ENCODE results near the gene ZC3H18. TPM values are rescaled to one million over a fixed set of nuclear protein-coding genes. Genes with fewer than 3 reads are reported as not detected.

The ZC3H18 gene
- total RNA-seq, 1 donor from 2014 or later: 15.2 TPM

Other genes starting within 250 kb of the ZC3H18 start
- 4.4 TPM for gene ZNF469, start 187.4 kb upstream of the ZC3H18 start, total RNA-seq
- gene ZFPM1, start 117.1 kb upstream of the ZC3H18 start, total RNA-seq: 0.41 TPM
- not detected for gene IL17C, start 68.2 kb downstream of the ZC3H18 start, total RNA-seq
- gene CYBA, start 80.7 kb downstream of the ZC3H18 start, total RNA-seq: 44.0 TPM
- 29.2 TPM for gene MVD, start 92.7 kb downstream of the ZC3H18 start, total RNA-seq
- 6.5 TPM for gene SNAI3, start 116.1 kb downstream of the ZC3H18 start, total RNA-seq
- gene RNF166, start 136.0 kb downstream of the ZC3H18 start, total RNA-seq: 20.0 TPM
- 11.2 TPM for gene CTU2, start 136.1 kb downstream of the ZC3H18 start, total RNA-seq
- 92.7 TPM for gene PIEZO1, start 214.8 kb downstream of the ZC3H18 start, total RNA-seq
- 12.2 TPM for gene CDT1, start 233.4 kb downstream of the ZC3H18 start, total RNA-seq
- 33.7 TPM for gene APRT, start 241.5 kb downstream of the ZC3H18 start, total RNA-seq

All from tongue (tissue), 1 donor.